NCI-H446 (cell line): ENCODE data around the gene GALK1.
"Not testable (repeated sequence)": the region's sequence is repeated elsewhere in the genome, so short reads cannot be mapped to it uniquely, and the experiment has no call there.

Source experiments
- DNase-seq, 2 experiments: peaks; one replicate each; lab custom pipeline; 2025; lab: John Stamatoyannopoulos, UW

The GALK1 gene

GRCh38 chr17:75763613-75764416 is 1.2 kb downstream of the GALK1 start:
- no peak for DNase-seq

GRCh38 chr17:75763269-75763607 is 1.8 kb downstream of the GALK1 start:
- no peak for DNase-seq

- DNase-seq, result no peak
Observed at GRCh38 chr17:75762513-75763268, 2.3 kb downstream of the GALK1 start.

- not testable (repeated sequence) for DNase-seq
Observed at GRCh38 chr17:75759978-75760640, 4.9 kb downstream of the GALK1 start.

- DNase-seq, result no peak
Observed at GRCh38 chr17:75759457-75759856, 5.5 kb downstream of the GALK1 start.

- DNase-seq, result no peak
Observed at GRCh38 chr17:75758131-75758905, 6.7 kb downstream of the GALK1 start.

GRCh38 chr17:75757086-75757681 is 7.8 kb downstream of the GALK1 start:
- no peak for DNase-seq

GRCh38 chr17:75756451-75757085 is 8.4 kb downstream of the GALK1 start:
- DNase-seq, result no peak

GRCh38 chr17:75755990-75756389 is 9.0 kb downstream of the GALK1 start:
- DNase-seq, result no peak

- DNase-seq, result peak in 1 of 2 experiments; percentile 30
Observed at GRCh38 chr17:75755205-75755901, 9.6 kb downstream of the GALK1 start.

- DNase-seq, result no peak
Observed at GRCh38 chr17:75754378-75755204, 10.4 kb downstream of the GALK1 start.

- DNase-seq, result no peak
Observed at GRCh38 chr17:75753514-75754377, 11.2 kb downstream of the GALK1 start.

- DNase-seq, result no peak
Observed at GRCh38 chr17:75752802-75753513, 12.0 kb downstream of the GALK1 start.

- no peak for DNase-seq
Observed at GRCh38 chr17:75752405-75752709, 12.6 kb downstream of the GALK1 start.

GRCh38 chr17:75751676-75752404 is 13.2 kb downstream of the GALK1 start:
- no peak for DNase-seq

GRCh38 chr17:75750661-75751423 is 14.2 kb downstream of the GALK1 start:
- no peak for DNase-seq
